Measurements from ENCODE around the gene CFAP61.

CFAP61 gene

DNA sequence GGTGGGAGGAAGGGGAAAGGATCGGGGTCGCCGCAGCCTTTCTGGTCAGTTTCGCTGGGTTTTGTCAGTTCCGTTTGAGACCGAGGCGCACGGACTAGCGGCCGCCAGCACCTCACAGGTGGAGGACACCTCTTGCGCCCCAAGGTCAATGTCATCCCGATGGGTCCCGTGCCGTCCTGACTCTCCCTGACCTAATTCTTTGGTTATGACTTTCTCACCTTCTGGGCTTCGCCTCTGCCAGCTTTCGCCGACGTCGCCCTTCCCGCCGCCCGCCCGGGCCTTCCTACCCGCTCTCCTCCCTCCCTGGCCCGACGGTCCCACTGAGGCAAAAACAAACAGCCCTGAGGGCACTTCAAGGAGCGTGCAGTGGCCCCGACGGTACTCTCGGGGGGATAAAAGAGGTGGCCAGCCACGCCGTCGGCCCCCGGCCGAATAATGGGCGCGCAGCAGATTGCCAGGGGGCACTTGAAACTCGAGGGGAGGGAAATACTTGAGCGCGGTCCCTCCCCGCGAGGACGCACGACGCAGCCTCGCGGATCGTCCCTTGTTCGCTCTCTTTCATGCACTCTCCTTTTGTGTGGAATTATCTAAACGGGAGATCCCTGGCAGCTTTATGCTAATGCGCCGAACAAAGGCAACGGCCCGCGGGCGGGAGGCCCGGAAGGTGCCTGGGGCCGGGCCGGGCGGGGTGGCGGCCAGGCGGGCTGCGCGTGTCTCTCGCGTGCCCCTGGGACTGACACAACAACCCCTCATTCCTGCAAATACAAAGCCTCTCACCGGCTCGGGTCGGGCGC, 311.7 kb downstream of the CFAP61 start:
- Mint-ChIP-seq H3K36me3 (ENCODE audit: insufficient read depth) (peaks cover 3% of the 10 kb centered on the region), H3K4me3 (peak overlapping the region; percentile 9 to 40), H3K27me3 (peaks cover 65 to 85% of the 10 kb centered on the region in 2 donors), H3K27ac (no peak overlapping the region), H3K4me1 (ENCODE audit: low read depth in 2 of 2) (peaks cover 23 to 40% of the 10 kb centered on the region in 2 donors), H3K9me3 (no peaks in the 10 kb centered on the region)
- no peak for DNase-seq
- no peak for ATAC-seq (replicated peaks)

DNA sequence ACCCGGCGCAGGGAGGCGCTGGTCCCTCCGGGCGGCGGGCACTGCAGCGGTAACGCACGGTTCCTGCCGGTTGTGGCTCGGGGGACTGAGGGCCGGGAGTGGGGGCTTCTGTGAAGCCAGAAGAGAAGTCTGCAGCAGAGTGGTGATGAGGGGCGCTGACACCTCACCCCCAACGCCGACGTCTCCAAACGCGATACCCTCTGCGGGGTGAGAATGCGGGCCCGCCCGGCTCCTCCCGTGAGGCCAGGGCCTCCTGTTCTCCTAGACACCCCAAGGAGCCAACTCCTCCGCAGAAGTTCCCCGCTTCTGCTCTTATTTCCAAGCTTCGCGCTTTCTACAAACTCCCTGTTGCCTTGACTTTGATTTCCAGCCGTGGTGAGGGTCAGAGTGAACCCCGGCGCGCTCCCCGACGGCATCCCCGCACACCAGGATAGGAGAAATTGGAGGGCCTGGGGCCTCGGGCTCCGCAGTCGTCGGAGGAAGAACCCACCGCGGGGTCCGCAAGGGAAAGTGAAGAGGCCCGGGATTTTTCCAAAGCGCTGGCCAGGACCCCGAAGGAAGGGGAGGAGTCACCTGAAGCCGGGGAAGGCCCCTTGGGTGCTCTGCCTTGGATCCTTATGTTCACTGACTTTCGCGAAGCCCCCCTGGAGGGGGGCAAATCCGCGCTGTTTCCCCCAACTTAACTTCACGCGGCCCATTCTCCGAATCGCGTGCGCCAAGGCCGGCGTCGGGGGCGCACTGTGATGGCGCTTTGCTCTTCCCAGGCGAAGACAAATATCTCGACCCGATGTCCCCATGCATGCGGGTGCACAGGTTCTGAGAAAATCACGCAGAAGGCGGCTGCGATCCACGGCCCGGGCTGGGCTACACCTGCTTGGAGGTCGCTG, 312.5 kb downstream of the CFAP61 start:
- Mint-ChIP-seq H3K36me3 (ENCODE audit: insufficient read depth) (peaks cover 3% of the 10 kb centered on the region), H3K4me1 (ENCODE audit: low read depth in 2 of 2) (peaks cover 19 to 37% of the 10 kb centered on the region in 2 donors), H3K27me3 (peaks cover 63 to 84% of the 10 kb centered on the region in 2 donors), H3K4me3 (peak overlapping the region in 1 of 2 donors; percentile 10), H3K27ac (no peak overlapping the region), H3K9me3 (no peaks in the 10 kb centered on the region)
- DNase-seq = no peak
- ATAC-seq (replicated peaks) = no peak

DNA sequence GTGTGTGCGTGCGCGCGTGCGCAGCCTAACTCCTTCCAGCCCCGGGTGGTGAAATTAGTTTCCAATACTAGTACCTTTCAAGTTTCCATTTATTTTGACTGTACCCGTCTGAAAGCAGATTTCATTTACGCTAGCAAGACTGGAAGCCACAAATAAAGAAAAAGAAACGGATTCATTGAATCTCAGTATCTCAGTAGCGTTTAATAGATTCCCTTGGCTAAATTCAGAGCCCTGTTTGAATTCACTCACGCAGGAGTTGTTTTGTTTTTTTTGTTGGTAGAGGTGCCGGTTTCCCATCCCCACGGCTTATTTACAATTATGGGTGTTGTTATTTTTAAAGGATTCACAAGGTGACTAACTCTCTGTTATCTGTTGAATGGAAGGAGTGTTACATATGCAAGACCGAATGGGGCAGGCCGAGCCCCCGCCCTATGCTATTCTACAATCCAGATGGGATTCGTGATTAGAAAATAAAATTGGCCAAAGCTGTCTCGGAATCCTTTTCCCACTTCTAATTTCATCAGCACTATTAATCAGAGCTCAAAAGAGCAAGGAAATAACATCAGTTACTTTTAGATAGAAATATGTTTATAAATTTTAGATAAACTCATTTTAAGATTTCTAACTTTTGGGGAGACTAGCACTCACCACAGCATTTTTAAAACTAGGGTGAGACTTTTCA, 313.3 kb downstream of the CFAP61 start:
- H3K4me3 Mint-ChIP-seq = peak overlapping the region in 1 of 2 donors; percentile 10
- no peak overlapping the region for H3K27ac Mint-ChIP-seq
- H3K36me3 Mint-ChIP-seq (ENCODE audit: insufficient read depth) = peaks cover 3% of the 10 kb centered on the region
- H3K4me1 Mint-ChIP-seq (ENCODE audit: low read depth in 2 of 2) = peaks cover 18 to 32% of the 10 kb centered on the region in 2 donors
- H3K9me3 Mint-ChIP-seq = no peaks in the 10 kb centered on the region
- peaks cover 67 to 84% of the 10 kb centered on the region in 2 donors for H3K27me3 Mint-ChIP-seq
- DNase-seq (no peak), ATAC-seq (replicated peaks) (no peak)

GRCh38 chr20:20366551-20366875, 314.2 kb downstream of the CFAP61 start:
- no peak overlapping the region for H3K27ac Mint-ChIP-seq
- no peaks in the 10 kb centered on the region for H3K9me3 Mint-ChIP-seq
- H3K4me3 Mint-ChIP-seq = peak overlapping the region in 1 of 2 donors; percentile 31
- ATAC-seq (replicated peaks) (no peak), DNase-seq (no peak)
- H3K4me1 Mint-ChIP-seq (ENCODE audit: low read depth in 2 of 2) = peaks cover 15 to 26% of the 10 kb centered on the region in 2 donors
- peaks cover 67 to 84% of the 10 kb centered on the region in 2 donors for H3K27me3 Mint-ChIP-seq
- H3K36me3 Mint-ChIP-seq (ENCODE audit: insufficient read depth) = peaks cover 3% of the 10 kb centered on the region

GRCh38 chr20:20366876-20367574, 314.7 kb downstream of the CFAP61 start:
- H3K9me3 Mint-ChIP-seq = no peaks in the 10 kb centered on the region
- peak overlapping the region; percentile 46 to 50 for H3K4me3 Mint-ChIP-seq
- H3K36me3 Mint-ChIP-seq (ENCODE audit: insufficient read depth) = peaks cover 3% of the 10 kb centered on the region
- H3K4me1 Mint-ChIP-seq (ENCODE audit: low read depth in 2 of 2) = peaks cover 15 to 26% of the 10 kb centered on the region in 2 donors
- DNase-seq = no peak
- no peak for ATAC-seq (replicated peaks)
- H3K27me3 Mint-ChIP-seq = peaks cover 69 to 84% of the 10 kb centered on the region in 2 donors
- no peak overlapping the region for H3K27ac Mint-ChIP-seq

- Mint-ChIP-seq H3K27me3 (peaks cover 71 to 84% of the 10 kb centered on the region in 2 donors), H3K27ac (no peak within 1 kb of the TSS), H3K4me1 (ENCODE audit: low read depth in 2 of 2) (peaks cover 14 to 21% of the 10 kb centered on the region in 2 donors), H3K36me3 (ENCODE audit: insufficient read depth) (peaks cover 3% of the 10 kb centered on the region), H3K4me3 (peak within 1 kb of the TSS; percentile 46 to 50), H3K9me3 (no peaks in the 10 kb centered on the region)
- ATAC-seq (replicated peaks) (no peak), DNase-seq (no peak)
These were observed 315.5 kb downstream of the CFAP61 start, which contains the start of gene INSM1 for GRCh38 chr20:20367575-20368417. INSM1 (plus strand) TSS chr20:20368104; CDS start chr20:20368268, 164 bp downstream.

DNA sequence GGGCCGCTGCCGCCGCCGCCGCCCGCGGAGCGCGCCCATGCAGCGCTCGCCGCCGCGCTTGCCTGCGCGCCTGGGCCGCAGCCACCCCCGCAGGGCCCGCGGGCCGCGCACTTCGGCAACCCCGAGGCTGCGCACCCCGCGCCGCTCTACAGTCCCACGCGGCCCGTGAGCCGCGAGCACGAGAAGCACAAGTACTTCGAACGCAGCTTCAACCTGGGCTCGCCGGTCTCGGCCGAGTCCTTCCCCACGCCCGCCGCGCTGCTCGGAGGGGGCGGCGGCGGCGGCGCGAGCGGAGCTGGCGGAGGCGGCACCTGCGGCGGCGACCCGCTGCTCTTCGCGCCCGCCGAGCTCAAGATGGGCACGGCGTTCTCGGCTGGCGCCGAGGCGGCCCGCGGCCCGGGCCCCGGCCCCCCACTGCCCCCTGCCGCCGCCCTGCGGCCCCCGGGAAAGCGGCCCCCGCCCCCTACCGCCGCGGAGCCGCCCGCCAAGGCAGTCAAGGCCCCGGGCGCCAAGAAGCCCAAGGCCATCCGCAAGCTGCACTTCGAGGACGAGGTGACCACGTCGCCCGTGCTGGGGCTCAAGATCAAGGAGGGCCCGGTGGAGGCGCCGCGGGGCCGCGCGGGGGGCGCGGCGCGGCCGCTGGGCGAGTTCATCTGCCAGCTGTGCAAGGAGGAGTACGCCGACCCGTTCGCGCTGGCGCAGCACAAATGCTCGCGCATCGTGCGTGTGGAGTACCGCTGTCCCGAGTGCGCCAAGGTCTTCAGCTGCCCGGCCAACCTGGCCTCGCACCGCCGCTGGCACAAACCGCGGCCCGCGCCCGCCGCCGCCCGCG, 316.3 kb downstream of the CFAP61 start:
- peaks cover 9 to 16% of the 10 kb centered on the region in 2 donors for H3K4me1 Mint-ChIP-seq (ENCODE audit: low read depth in 2 of 2)
- H3K27me3 Mint-ChIP-seq = peaks cover 64 to 84% of the 10 kb centered on the region in 2 donors
- peak overlapping the region in 1 of 2 donors; percentile 25 for H3K4me3 Mint-ChIP-seq
- no peak for DNase-seq
- peaks cover 3% of the 10 kb centered on the region for H3K36me3 Mint-ChIP-seq (ENCODE audit: insufficient read depth)
- H3K9me3 Mint-ChIP-seq = no peaks in the 10 kb centered on the region
- ATAC-seq (replicated peaks) = no peak
- H3K27ac Mint-ChIP-seq = no peak overlapping the region

GRCh38 chr20:20369250-20370093, 317.1 kb downstream of the CFAP61 start:
- Mint-ChIP-seq H3K4me3 (peak overlapping the region; percentile 67 to 74), H3K4me1 (ENCODE audit: low read depth in 2 of 2) (peaks cover 6 to 13% of the 10 kb centered on the region in 2 donors), H3K27ac (no peak overlapping the region), H3K9me3 (no peaks in the 10 kb centered on the region), H3K27me3 (peaks cover 66 to 84% of the 10 kb centered on the region in 2 donors), H3K36me3 (ENCODE audit: insufficient read depth) (peaks cover 3% of the 10 kb centered on the region)
- DNase-seq = no peak
- no peak for ATAC-seq (replicated peaks)

DNA sequence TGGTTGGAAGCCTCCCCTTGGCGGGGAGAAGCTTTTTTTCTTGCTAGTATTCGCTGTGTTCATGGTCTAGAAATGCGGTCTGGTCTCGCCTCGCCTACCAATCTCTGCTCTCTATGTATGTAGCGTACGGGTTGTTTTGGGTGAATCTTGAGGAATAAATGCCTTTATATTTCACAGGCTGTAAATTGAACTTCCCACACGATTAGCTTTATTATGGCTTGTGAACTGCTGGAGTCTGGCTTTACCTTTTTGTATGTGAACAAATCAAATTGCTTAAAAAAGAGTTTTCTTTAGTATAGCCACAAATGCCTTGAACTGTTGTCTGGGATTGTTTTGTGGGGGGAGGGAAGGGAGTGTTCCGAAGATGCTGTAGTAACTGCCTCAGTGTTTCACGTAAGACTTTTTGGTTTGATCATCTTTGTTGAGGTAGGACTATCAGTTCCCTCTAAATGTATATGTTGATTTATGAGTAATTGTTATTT, 317.8 kb downstream of the CFAP61 start:
- peaks cover 64 to 84% of the 10 kb centered on the region in 2 donors for H3K27me3 Mint-ChIP-seq
- H3K4me3 Mint-ChIP-seq = peak overlapping the region; percentile 67 to 74
- ATAC-seq (replicated peaks) = no peak
- no peak overlapping the region for H3K27ac Mint-ChIP-seq
- no peaks in the 10 kb centered on the region for H3K9me3 Mint-ChIP-seq
- no peak for DNase-seq
- no peaks in the 10 kb centered on the region for H3K36me3 Mint-ChIP-seq (ENCODE audit: insufficient read depth)
- peaks cover 6 to 13% of the 10 kb centered on the region in 2 donors for H3K4me1 Mint-ChIP-seq (ENCODE audit: low read depth in 2 of 2)

GRCh38 chr20:20371083-20371482, 318.8 kb downstream of the CFAP61 start:
- H3K27me3 Mint-ChIP-seq = peaks cover 55 to 84% of the 10 kb centered on the region in 2 donors
- ATAC-seq (replicated peaks) (no peak), DNase-seq (no peak)
- H3K4me3 Mint-ChIP-seq = no peak overlapping the region
- H3K4me1 Mint-ChIP-seq (ENCODE audit: low read depth in 2 of 2) = peaks cover 6 to 7% of the 10 kb centered on the region in 2 donors
- H3K36me3 Mint-ChIP-seq (ENCODE audit: insufficient read depth) = no peaks in the 10 kb centered on the region
- no peak overlapping the region for H3K27ac Mint-ChIP-seq
- no peaks in the 10 kb centered on the region for H3K9me3 Mint-ChIP-seq

DNA sequence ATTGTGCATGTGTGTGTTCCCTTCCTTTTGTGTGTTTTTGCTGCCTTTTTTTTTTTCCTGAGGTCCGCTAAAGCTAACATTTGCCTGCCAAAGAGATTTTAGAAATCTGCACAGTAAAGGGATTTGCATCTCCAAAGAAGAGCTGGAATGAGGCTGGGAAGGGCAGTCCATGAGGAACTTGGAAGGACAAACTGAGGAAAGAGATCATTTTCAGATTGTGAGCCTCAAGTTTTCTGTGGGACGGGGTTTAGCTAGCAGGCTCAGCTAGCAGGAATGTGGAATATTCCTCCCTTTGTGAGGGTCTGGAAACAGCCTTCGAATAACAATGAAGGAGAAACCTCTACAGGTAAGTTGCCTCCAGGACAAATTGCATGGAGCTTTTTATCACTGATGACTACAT, 319.3 kb downstream of the CFAP61 start:
- H3K9me3 Mint-ChIP-seq = no peaks in the 10 kb centered on the region
- no peak for DNase-seq
- H3K27ac Mint-ChIP-seq = no peak overlapping the region
- H3K4me1 Mint-ChIP-seq (ENCODE audit: low read depth in 2 of 2) = peaks cover 6 to 7% of the 10 kb centered on the region in 2 donors
- no peak overlapping the region for H3K4me3 Mint-ChIP-seq
- H3K27me3 Mint-ChIP-seq = peaks cover 51 to 82% of the 10 kb centered on the region in 2 donors
- H3K36me3 Mint-ChIP-seq (ENCODE audit: insufficient read depth) = no peaks in the 10 kb centered on the region
- no peak for ATAC-seq (replicated peaks)

All from effector memory CD8-positive, alpha-beta T cell (primary cell).